SK-N-DZ (cell line): ENCODE measurements around the gene OR10H2.
"Not testable (repeated sequence)": the region's sequence is repeated elsewhere in the genome, so short reads cannot be mapped to it uniquely, and the experiment has no call there.

Experiments used
- DNase-seq: peaks from one replicate; pipeline ENCODE4 v3.0.0-alpha.2; 2015; ENCODE audit warnings: low spot score

The OR10H2 gene

GRCh38 chr19:15769586-15769985 lies 41.8 kb downstream of the OR10H2 start:
- no peak for DNase-seq

- DNase-seq, result not testable (repeated sequence)
Measured at GRCh38 chr19:15774159-15774558, 46.3 kb downstream of the OR10H2 start.

GRCh38 chr19:15775249-15775648 lies 47.4 kb downstream of the OR10H2 start:
- no peak for DNase-seq

- no peak for DNase-seq
Measured at GRCh38 chr19:15776264-15776663, 48.4 kb downstream of the OR10H2 start.

- no peak for DNase-seq
Measured at GRCh38 chr19:15776991-15777970, 49.5 kb downstream of the OR10H2 start.
